Left hindlimb (tissue), 1 donor: ENCODE measurements around the gene RNF126.
"Not testable (repeated sequence)": the region's sequence is repeated elsewhere in the genome, so short reads cannot be mapped to it uniquely, and the experiment has no call there.

Experiments used
- DNase-seq: peaks from one replicate; pipeline ENCODE4 v3.0.0-alpha.2; 2018

RNF126 gene

GRCh38 chr19:662962-663681 lies at the start of gene RNF126:
RNF126 (minus strand) TSS chr19:663214; CDS start chr19:663121, 93 bp downstream.
- DNase-seq: peak; percentile 96

- DNase-seq: no peak
Observed at GRCh38 chr19:711254-711653, 48.2 kb upstream of the RNF126 start.

DNA sequence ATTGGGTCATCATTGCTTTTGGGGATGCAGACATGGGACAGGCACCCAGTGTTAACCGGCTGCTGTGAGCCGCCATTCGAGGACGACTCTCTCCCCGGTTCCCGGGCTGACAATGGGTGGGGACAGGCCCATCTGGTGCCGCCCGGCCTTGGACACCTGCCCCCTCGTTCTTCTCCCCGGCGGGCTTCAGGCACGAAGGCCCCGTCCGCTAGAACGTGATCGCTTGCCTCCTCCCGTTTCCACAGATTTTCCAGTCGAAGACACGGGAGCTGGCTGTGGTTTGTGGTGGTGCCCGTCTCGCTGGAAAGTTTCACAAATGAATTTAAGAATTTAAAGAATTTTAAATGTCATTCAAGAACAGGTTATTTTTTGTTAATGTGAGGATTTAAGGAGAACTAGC lies 47.8 kb upstream of the RNF126 start:
- peak; percentile 63 for DNase-seq

- DNase-seq: no peak
Observed at GRCh38 chr19:709965-710571, 47.1 kb upstream of the RNF126 start.

DNA sequence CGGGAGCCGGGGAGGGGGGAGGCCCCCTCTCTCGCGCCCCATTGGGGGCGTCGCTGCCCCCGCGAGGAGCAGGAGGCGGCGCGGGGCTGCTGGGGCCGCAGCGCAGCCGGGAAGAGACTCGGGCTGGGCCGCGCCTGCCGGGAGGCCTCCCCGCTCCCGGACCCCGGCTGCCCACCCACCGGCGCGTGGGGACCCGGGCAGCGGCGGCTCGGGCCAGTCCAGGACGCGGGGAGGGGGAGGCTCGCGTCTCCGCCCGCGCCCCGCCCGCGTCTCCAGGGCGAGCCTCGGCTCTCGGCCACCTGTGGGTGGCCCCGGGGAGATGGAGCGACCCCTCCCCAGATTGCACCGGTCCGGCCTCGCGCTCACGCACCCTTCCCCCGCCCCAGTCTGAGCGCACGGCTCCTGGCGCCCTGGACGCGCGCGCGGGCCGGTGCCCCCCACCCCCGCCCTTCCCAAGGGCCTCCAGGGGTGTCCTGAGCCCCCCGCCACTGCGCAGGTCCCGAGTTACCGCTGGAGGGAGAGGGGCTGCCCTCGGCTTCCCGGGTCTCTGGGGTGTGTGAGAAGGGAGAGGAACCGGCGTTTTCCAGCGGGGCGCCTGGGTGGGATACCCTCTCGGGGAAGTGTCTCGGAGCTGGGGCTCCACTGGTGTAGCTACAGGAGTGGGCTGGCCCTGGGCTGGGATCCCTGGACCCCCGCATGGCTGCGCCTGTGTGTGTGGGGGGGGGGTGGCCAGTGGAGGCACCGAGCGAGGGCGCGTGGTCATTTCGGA lies 46.4 kb upstream of the RNF126 start:
- DNase-seq: no peak

DNA sequence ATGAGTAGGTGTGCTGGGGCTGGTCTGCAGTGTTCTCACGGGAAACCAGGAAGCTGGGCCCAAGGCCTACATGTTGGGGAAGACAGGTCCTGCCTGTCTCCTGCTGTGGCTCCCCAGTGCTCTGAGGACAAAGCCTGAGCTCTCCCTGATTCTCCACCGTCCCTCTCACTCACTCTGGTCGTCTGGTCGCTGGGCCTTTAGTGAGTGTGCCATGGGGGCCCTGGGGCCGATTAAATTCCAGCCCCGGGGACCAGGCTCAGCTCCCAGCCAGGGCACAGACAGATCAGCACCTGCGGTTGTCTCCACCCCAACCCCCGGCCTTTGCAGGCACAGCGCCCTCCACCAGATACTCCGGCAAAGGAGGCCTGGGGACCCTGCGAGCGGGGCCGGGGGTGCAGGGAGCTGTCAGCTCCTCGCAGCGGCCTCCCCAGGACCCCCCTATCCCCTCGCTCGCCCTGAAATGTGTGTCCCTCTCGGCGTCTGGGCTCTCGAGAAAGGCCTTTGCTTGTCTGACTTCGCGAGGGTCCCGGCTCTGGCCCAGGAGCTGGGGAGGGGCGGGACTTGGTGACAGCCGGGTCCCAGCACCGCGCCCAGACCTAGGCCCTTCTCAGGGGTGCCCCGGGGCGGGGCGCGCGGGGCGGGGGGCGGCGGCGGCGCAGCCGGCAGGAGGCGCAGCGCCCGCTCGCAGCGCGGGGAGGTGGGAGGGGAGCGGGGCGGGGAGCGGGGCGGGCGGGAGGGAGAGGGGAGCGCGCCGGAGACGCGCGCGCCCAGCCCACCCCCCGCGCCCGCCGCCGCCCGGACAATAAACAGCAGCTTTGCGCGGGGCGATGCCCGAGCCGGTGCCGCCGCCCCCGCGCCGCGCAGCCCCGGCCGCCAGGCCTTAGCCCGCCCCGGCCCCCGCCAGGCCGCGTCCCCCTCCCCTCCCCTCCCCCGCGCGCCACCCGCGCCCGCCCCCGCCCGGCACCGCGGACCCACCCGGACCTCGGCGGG lies 45.4 kb upstream of the RNF126 start, which contains the start of gene PALM:
Gene PALM, plus strand, starts transcription at position 782 of the 990 bp plus-strand sequence. CDS start 212 bp downstream, outside the sequence.
- peak; percentile 53 for DNase-seq

DNA sequence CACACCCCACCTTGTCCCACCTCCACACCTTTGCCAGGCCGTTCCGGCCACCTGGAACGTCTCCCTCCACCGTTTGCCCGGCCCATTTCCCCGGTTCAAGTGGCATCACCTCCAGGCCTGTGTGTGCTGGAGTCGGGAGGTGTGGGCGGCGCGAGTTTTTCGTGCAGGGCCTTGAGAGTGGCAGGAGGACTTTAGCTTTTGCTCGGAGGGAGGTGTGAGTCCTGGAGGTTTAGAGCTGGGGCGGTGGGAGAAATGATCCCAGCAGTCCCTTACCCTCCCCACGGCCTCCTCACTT lies 41.4 kb upstream of the RNF126 start:
- no peak for DNase-seq

- peak; percentile 72 for DNase-seq
Observed at GRCh38 chr19:703651-704446, 40.8 kb upstream of the RNF126 start.

DNA sequence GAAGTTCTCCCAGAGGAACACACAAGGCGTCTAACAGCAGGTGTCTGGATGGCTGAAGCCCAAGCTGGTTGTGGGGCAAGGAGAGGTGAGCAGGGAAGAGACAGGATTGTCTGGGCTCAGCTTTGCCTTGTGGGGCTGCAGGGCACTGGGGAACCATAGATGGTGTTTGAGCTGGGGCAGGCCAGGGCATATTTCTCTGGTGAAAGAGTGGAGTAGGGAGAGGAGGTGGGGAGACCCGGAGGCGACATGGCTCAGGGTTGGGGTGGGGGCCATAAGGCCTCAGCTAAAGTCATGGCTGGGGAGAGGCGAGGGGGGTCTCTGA lies 40.3 kb upstream of the RNF126 start:
- no peak for DNase-seq

GRCh38 chr19:702847-703246 lies 39.8 kb upstream of the RNF126 start:
- not testable (repeated sequence) for DNase-seq

DNA sequence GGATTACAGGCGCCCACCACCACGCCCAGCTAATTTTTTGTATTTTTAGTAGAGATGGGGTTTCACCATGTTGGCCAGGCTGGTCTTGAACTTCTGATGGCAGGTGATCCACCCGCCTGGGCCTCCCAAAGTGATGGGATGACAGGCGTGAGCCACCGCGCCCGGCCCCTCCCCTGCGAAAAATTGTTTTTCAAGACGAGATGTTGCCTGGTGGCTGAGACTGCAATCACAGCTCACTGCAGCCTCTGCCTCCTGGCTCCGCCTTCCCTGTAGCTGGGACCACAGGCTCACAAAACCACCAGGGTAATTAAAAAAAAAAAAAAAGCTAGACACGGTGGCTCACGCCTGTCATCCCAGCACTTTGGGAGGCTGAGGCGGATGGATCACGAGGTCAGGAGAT lies 36.9 kb upstream of the RNF126 start:
- DNase-seq: not testable (repeated sequence)

DNA sequence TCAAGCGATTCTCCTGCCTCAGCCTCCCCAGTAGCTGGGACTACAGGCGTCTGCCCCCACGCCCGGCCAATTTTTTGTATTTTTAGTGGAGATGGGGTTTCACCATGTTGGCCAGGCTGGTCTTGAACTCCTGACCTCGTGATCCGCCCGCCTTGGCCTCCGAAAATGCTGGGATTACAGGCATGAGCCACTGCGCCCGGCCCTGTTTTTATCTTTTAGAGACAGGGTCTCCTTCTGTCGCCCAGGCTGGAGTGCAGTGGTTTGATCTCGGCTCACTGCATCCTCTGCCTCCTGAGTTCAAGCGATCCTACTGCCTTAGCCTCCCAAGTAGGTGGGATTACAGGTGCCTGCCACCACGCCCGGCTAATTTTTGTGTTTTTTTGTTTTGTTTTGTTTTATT lies 35.5 kb upstream of the RNF126 start:
- not testable (repeated sequence) for DNase-seq

DNA sequence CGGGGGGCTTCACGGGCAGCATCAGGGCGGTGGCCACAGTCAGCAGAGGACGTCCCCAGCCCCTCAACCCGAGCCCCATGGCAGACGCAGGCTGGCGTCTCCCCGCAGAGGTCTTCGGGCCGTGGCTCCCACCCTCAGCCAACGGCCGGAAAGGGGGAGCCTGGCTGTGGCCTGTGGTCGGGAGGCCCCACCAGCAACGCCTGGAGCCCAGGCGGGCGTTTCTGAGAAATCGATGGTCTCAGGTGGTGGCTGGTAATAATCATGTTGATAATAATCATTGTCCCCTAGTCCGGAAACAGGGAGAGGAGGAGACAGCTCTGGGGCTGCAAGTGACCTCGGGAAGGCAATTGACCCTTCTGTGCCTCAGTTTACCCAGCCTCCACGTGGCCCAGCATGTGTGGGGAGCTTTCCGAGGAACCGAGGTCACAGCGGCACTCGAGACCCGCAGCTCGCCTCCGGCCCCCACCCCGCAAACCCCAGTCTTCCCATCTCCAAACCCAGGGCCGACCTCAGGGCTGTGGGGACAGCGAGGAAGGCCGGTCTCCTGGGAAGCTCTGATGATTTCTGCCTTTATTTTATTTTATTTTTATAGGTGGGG lies 32.4 kb upstream of the RNF126 start, which contains the start of gene PRSS57:
Gene PRSS57, minus strand, starts transcription at position 101 of the 598 bp plus-strand sequence. Its CDS starts 22 bp downstream, at position 79.
- DNase-seq: no peak

DNA sequence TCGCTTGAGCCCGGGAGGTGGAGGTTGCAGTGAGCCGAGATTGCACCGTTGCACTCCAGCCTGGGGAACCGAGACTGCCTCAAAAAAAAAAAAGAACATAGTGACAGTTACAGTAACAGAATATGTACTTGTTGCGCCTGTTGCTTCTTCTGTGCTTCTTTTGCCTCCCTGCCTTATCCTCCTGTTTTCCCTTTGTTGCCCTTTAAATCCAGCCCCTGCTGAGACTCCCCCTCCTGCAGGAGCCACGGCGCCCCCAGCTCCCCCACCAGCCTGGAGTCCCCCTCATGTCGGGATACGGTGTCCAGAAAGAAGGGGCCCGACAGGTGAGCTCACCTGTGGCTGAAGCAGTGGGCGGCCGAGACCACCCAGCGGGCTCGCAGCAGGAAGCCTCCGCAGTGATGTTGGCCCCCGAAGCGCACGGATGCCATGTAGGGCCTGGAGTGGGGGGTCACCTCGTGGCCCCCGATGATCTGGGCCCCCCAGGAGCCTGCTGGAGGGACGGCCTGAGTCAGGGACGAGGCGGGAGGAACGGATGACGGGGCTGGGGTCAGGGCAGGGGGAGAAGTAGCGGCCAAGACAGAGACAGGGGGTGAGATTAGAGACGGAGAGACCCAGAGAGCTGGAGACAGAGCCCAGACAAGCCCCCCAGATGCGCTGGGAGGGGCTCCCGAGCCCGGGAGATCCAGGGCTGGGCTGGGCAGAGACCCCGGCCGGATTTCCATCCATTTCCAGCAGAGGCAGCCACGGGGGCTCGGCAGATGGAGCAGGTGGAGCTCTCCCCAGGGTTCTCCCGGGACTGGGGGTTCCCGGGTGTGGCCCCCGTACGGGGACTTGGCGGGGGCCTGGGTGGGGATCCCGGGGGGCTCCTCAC lies 31.7 kb upstream of the RNF126 start:
- no peak for DNase-seq

- DNase-seq: no peak
Observed at GRCh38 chr19:690203-690602, 27.2 kb upstream of the RNF126 start.

DNA sequence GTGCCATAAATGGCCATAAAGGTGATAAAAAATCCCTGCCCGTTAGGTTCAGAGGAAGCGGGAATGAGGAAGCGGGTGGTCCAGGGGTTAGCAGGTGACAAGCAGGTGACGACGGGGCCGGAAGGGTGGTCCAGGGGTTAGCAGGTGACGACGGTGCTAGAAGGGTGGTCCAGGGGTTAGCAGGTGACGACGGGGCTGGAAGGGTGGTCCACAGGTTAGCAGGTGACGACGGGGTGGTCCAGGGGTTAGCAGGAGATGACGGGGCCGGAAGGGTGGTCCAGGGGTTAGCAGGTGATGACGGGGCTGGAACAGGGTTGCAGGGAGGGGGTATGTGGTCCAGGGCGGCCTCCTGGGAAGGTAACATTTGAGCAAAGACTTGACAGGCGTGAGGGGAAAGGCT lies 26.0 kb upstream of the RNF126 start:
- no peak for DNase-seq

- DNase-seq: no peak
Observed at GRCh38 chr19:688214-688613, 25.2 kb upstream of the RNF126 start.

- DNase-seq: no peak
Observed at GRCh38 chr19:687569-688166, 24.7 kb upstream of the RNF126 start.

GRCh38 chr19:686589-687297 lies 23.7 kb upstream of the RNF126 start:
- no peak for DNase-seq
